B cell (primary cell): ENCODE results near the gene FARSB. TPM values are rescaled to one million over a fixed set of nuclear protein-coding genes. Genes with fewer than 3 reads are reported as not detected.

Source experiments
- ATAC-seq: fragments of 200-7000 bp; cut with Tn5 transposase; one replicate; pipeline ENCODE4 v1.10.0; 2021; ENCODE audit warnings: low read depth, mild to moderate bottlenecking, moderate number of reproducible peaks, moderate library complexity
- CTCF ChIA-PET: fragments of 350-600 bp; sonication (Branson Sonifier 250); formaldehyde crosslinking; loops from one replicate; lab custom pipeline; 2021; ENCODE audit warnings: antibody characterized with exemption, inconsistent platforms; lab: Charles Lee
- POLR2A ChIA-PET: fragments of 350-600 bp; sonication (Branson Sonifier 250); formaldehyde crosslinking; loops from one replicate; lab custom pipeline; 2021; ENCODE audit warnings: antibody characterized with exemption; lab: Charles Lee
- DNase-seq: peaks from one replicate; pipeline ENCODE4 v3.0.0; 2013
- H2AFZ ChIP-seq: 2 replicates; pipeline ENCODE4 v1.6.1; 2012; ENCODE audit warnings: mild to moderate bottlenecking, low read depth, low read length; ENCODE audit not compliant: insufficient read depth, poor library complexity, severe bottlenecking
- H3K27ac ChIP-seq, 2 donors: 1 replicate in 1 of 2; 2 replicates in 1 of 2; pipeline ENCODE4 v1.5.1; 2012 to 2013; ENCODE audit warnings: low read length in 2 of 2, mild to moderate bottlenecking in 2 of 2, moderate library complexity in 1 of 2
- H3K27me3 ChIP-seq, 4 experiments: fragments of 200-600 bp in 1 of 4; sonication (generic) in 1 of 4; replicated peaks in 1 of 4; 1 replicate in 2 of 4; 2 replicates in 2 of 4; pipeline versions ENCODE4 v1.6.1 to v1.7.0; 2013 to 2016; ENCODE audit warnings: low read length in 3 of 4, mild to moderate bottlenecking in 2 of 4, mixed read lengths in 1 of 4, moderate library complexity in 1 of 4; ENCODE audit not compliant: insufficient read depth in 4 of 4, control insufficient read depth in 3 of 4; ENCODE audit errors: control extremely low read depth in 1 of 4
- H3K36me3 ChIP-seq, 2 experiments: replicated peaks in 1 of 2; 1 replicate in 1 of 2; 2 replicates in 1 of 2; pipeline versions ENCODE4 v1.6.1 to v1.7.1; 2013; ENCODE audit warnings: low read length in 1 of 2; ENCODE audit not compliant: insufficient read depth in 2 of 2, control insufficient read depth in 1 of 2; ENCODE audit errors: control extremely low read depth in 1 of 2, extremely low read depth in 1 of 2
- H3K4me1 ChIP-seq, 2 donors: fragments of 200-600 bp in 1 of 2; sonication (generic) in 1 of 2; 1 replicate in 1 of 2; 2 replicates in 1 of 2; pipeline versions ENCODE4 v1.5.1 to v1.6.1; 2013 to 2017; ENCODE audit warnings: low read length in 2 of 2; ENCODE audit not compliant: control insufficient read depth in 2 of 2, insufficient read depth in 2 of 2
- H3K4me2 ChIP-seq: replicated peaks from 2 replicates; pipeline ENCODE3; 2012; ENCODE audit warnings: mild to moderate bottlenecking, low read depth, low read length; ENCODE audit not compliant: poor library complexity, severe bottlenecking
- H3K4me3 ChIP-seq, 5 experiments: fragments of 200-600 bp in 1 of 5; sonication (generic) in 1 of 5; 1 replicate in 3 of 5; 2 replicates in 2 of 5; pipeline versions ENCODE4 v1.5.1 to v1.7.0; 2011 to 2016; ENCODE audit warnings: low read length in 4 of 5, mild to moderate bottlenecking in 4 of 5, low read depth in 2 of 5, control low read depth in 1 of 5, moderate library complexity in 1 of 5; ENCODE audit not compliant: insufficient read depth in 1 of 5; ENCODE audit errors: control extremely low read depth in 1 of 5, extremely low read depth in 1 of 5
- H3K79me2 ChIP-seq: fragments of 200-600 bp; sonication (generic); one replicate; pipeline ENCODE4 v1.6.0; 2016; ENCODE audit warnings: low read length; ENCODE audit not compliant: control insufficient read depth, insufficient read depth
- H3K9ac ChIP-seq: fragments of 200-600 bp; sonication (generic); 2 replicates; pipeline ENCODE4 v1.6.1; 2017; ENCODE audit warnings: mild to moderate bottlenecking, low read length, moderate library complexity
- H3K9me3 ChIP-seq, 3 donors: one replicate each; pipeline versions ENCODE4 v1.6.1 to v1.7.1; 2013; ENCODE audit warnings: low read length in 2 of 3; ENCODE audit not compliant: control insufficient read depth in 2 of 3, insufficient read depth in 1 of 3; ENCODE audit errors: control extremely low read depth in 1 of 3
- H4K20me1 ChIP-seq: 2 replicates; pipeline ENCODE4 v1.6.0; 2012; ENCODE audit warnings: mild to moderate bottlenecking, low read length; ENCODE audit not compliant: insufficient read depth, control insufficient read depth, poor library complexity, severe bottlenecking
- H3K27ac Mint-ChIP-seq: one replicate; pipeline ENCODE4 v1.8.0; 2021; ENCODE audit warnings: mixed read lengths
- H3K27me3 Mint-ChIP-seq: one replicate; pipeline ENCODE4 v1.8.0; 2021; ENCODE audit warnings: mixed read lengths
- H3K4me1 Mint-ChIP-seq: one replicate; pipeline ENCODE4 v1.8.0; 2021; ENCODE audit warnings: mixed read lengths
- H3K4me3 Mint-ChIP-seq: one replicate; pipeline ENCODE4 v1.8.0; 2021; ENCODE audit warnings: mixed read lengths
- H3K9me3 Mint-ChIP-seq: one replicate; pipeline ENCODE4 v1.8.0; 2022; ENCODE audit warnings: mixed read lengths; ENCODE audit not compliant: insufficient read depth
- CTCF ChIP-seq: fragments of 200-600 bp; IDR thresholded peaks from one replicate; pipeline ENCODE4 v1.8.0; 2022; ENCODE audit warnings: antibody characterized with exemption, mild to moderate bottlenecking
- EZH2 ChIP-seq: IDR thresholded peaks from 2 replicates; pipeline ENCODE4 v1.6.1; 2012; ENCODE audit warnings: borderline replicate concordance, low read depth, mild to moderate bottlenecking, moderate library complexity, low read length; ENCODE audit not compliant: insufficient read depth, poor library complexity, severe bottlenecking
- WGBS: methylation state at CpG from one replicate; pipeline ENCODE4 v1.1.5; 2013; ENCODE audit warnings: missing lambda C conversion rate; ENCODE audit not compliant: insufficient coverage; 5-methylcytosine and 5-hydroxymethylcytosine counted together
- intact Hi-C: fragments of 100-400 bp; cut with micrococcal nuclease; formaldehyde crosslinking; loops from one replicate; pipeline ENCODE4 v1.10.0; 2022
- polyA plus RNA-seq: library from polyadenylated mRNA; depleted of rRNA; stranded (reverse); fragments of >200 nt; gene quantifications from 2 replicates; pipeline ENCODE4 v1.2.3, GENCODE V29; 2012
- total RNA-seq, 2 donors: library from RNA; stranded (reverse); fragments of 120-200 nt in 1 of 2; gene quantifications; 1 replicate in 1 of 2; 2 replicates in 1 of 2; pipeline versions ENCODE4 v1.2.3 to v1.2.4, GENCODE V29; 2013 to 2022

The FARSB gene
- total and polyA plus RNA-seq, 2 donors (not counting 1 experiment from before 2014, with no cell fraction given): 9.2 to 10.2 TPM

- ATAC-seq: no peak
- no peak for DNase-seq
- H3K9me3 ChIP-seq: peaks cover 0 to 4% (median 2%) of the 10 kb centered on the region in 3 donors
- H3K27me3 ChIP-seq: peaks cover 0 to 36% (median 30%) of the 10 kb centered on the region in 4 experiments
- no CpG with 5 or more reads among the region's 5 CpGs for WGBS
- peaks cover 8 to 10% of the 10 kb centered on the region in 2 donors for H3K4me1 ChIP-seq
- H3K9ac ChIP-seq: no peak overlapping the region
- Mint-ChIP-seq H3K4me1 (peaks cover 10% of the 10 kb centered on the region), H3K9me3 (no peaks in the 10 kb centered on the region), H3K27ac (no peak overlapping the region), H3K4me3 (no peak overlapping the region), H3K27me3 (peaks cover 63% of the 10 kb centered on the region)
- no peaks in the 10 kb centered on the region for H3K79me2 ChIP-seq
- intact Hi-C loops: no loop called here
- TF ChIP-seq CTCF (no peak), EZH2 (no peak)
- CTCF ChIA-PET: no interaction called here
- no peak overlapping the region for H3K4me3 ChIP-seq
- H3K27ac ChIP-seq: no peak overlapping the region
- no peaks in the 10 kb centered on the region for H3K36me3 ChIP-seq
- H3K4me2 ChIP-seq: no peak overlapping the region
- POLR2A ChIA-PET: no interaction called here
- H4K20me1 ChIP-seq: no peaks in the 10 kb centered on the region
- H2AFZ ChIP-seq: no peak overlapping the region
Measured at GRCh38 chr2:222673883-222674282, 18.0 kb upstream of the FARSB start.

- H3K9me3 Mint-ChIP-seq: no peaks in the 10 kb centered on the region
- no peak for ATAC-seq
- H3K4me1 Mint-ChIP-seq: peaks cover 10% of the 10 kb centered on the region
- DNase-seq: no peak
- Histone ChIP-seq H2AFZ (no peak overlapping the region), H3K4me3 (no peak overlapping the region), H3K27me3 (peaks cover 0 to 36% (median 30%) of the 10 kb centered on the region in 4 experiments), H3K36me3 (no peaks in the 10 kb centered on the region), H3K27ac (no peak overlapping the region), H3K4me2 (no peak overlapping the region), H3K9me3 (peaks cover 0 to 4% (median 2%) of the 10 kb centered on the region in 3 donors), H3K9ac (no peak overlapping the region), H3K4me1 (peaks cover 8 to 10% of the 10 kb centered on the region in 2 donors), H3K79me2 (no peaks in the 10 kb centered on the region), H4K20me1 (no peaks in the 10 kb centered on the region)
- TF ChIP-seq CTCF (no peak), EZH2 (no peak)
- ChIA-PET CTCF (no interaction called here), POLR2A (no interaction called here)
- no peak overlapping the region for H3K27ac Mint-ChIP-seq
- intact Hi-C loops: no loop called here
- peaks cover 64% of the 10 kb centered on the region for H3K27me3 Mint-ChIP-seq
- WGBS: 100% methylated on average over 2 of the region's 7 CpGs
- H3K4me3 Mint-ChIP-seq: no peak overlapping the region
Measured at GRCh38 chr2:222673273-222673672, 17.4 kb upstream of the FARSB start.
